GM19035 (cell line): ENCODE measurements around the gene KCNQ1.

Experiments
- ATAC-seq: cut with Tn5 transposase; IDR thresholded peaks from one replicate; pipeline ENCODE4 v1.9.1; 2021; ENCODE audit not compliant: unreplicated experiment

The KCNQ1 gene

GRCh38 chr11:2444821-2445745 is at the start of gene KCNQ1:
KCNQ1 (plus strand) TSS chr11:2445008; CDS start chr11:2445099, 91 bp downstream.
- no peak for ATAC-seq

GRCh38 chr11:2395211-2395730 is 49.5 kb upstream of the KCNQ1 start:
- no peak for ATAC-seq

- no peak for ATAC-seq
Measured at GRCh38 chr11:2395856-2396255, 49.0 kb upstream of the KCNQ1 start.

DNA sequence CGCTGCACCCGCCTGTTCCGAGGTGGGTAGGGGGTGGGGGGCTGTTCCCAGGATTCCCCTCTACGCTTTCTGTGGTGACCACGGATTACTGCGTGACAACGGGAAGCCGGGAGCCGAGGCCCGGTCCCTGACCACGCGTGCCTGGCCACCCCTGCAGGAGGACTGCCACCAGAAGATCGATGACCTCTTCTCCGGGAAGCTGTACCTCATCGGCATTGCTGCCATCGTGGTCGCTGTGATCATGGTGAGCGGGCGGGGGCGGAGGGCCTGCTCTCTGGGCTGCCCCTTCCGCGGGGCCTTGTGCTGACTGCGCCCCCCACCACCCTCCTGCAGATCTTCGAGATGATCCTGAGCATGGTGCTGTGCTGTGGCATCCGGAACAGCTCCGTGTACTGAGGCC is 48.3 kb upstream of the KCNQ1 start:
- ATAC-seq, result no peak

DNA sequence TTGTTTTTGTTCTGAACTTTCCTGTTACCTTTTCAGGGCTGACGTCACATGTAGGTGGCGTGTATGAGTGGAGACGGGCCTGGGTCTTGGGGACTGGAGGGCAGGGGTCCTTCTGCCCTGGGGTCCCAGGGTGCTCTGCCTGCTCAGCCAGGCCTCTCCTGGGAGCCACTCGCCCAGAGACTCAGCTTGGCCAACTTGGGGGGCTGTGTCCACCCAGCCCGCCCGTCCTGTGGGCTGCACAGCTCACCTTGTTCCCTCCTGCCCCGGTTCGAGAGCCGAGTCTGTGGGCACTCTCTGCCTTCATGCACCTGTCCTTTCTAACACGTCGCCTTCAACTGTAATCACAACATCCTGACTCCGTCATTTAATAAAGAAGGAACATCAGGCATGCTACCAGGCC is 47.8 kb upstream of the KCNQ1 start:
- no peak for ATAC-seq

GRCh38 chr11:2398664-2399355 is 46.0 kb upstream of the KCNQ1 start:
- no peak for ATAC-seq

DNA sequence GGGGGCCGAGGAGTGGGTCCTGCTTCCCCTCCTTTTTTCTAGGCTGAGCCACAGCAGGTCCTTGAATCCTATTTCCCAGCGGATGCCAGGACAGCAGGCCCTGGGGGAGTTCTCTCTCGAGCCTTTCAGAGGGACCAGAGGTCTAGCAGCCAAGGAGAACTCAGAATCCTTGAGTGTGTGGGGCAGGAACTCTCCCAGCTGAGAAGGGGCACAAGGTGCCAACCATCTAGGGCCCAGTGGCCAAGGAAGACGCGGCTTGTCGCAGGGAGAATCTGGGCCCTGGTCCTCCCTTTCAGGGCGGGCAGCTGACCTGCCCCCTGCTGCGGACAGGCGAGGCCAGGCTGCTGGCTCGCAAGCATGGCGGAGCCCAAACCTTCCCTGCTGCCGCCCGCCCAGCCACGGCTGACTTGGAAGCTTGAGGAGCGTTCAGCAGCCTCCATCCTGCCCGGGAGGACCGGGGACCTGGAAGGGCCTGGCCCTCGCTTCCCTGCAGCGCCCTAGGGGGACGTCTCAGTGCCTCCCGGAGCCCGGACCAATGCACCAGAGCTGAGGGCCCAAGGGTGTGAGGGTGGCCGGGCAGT is 45.2 kb upstream of the KCNQ1 start:
- no peak for ATAC-seq

DNA sequence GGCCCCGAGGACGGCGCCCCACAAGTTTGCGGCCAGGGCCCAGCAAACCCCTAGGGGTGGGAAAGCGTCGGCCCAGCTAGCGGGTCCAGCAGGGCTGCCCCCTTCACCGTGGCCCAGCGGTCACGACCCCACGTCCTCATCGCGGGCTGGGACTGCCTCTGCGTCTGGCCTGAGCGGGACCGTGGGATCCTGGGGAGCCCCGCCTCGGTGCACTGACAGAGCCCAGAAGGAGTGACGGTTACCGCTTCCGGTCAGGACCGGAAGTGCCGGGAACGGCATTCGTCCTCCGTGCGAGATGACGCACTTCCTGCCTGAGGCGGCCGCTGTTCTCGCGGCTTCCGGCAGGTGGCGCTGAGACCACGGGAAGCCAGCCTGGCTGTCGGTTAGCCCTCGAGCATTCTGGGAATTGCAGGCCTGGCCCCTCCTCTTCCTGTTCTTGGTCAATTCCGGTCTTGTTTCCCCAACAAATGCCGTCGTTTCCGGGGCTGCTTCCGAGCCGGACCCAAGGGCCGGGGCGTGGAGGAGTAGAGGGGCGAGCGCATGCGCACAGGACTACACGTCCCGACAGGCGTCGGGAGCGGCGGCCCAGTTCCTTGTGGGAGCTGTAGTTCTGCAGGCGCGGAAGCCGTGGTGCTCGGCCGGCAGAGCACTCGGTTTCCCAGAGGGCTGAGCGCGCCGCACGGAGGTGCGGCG is 44.6 kb upstream of the KCNQ1 start, which contains the start of gene TSSC4:
TSSC4 (plus strand) TSS at position 682 of the 693 bp plus-strand sequence. CDS start 1,884 bp downstream, outside the sequence.
- peak; percentile 82 for ATAC-seq

GRCh38 chr11:2400762-2401435 is 43.9 kb upstream of the KCNQ1 start:
- ATAC-seq, result peak; percentile 10

DNA sequence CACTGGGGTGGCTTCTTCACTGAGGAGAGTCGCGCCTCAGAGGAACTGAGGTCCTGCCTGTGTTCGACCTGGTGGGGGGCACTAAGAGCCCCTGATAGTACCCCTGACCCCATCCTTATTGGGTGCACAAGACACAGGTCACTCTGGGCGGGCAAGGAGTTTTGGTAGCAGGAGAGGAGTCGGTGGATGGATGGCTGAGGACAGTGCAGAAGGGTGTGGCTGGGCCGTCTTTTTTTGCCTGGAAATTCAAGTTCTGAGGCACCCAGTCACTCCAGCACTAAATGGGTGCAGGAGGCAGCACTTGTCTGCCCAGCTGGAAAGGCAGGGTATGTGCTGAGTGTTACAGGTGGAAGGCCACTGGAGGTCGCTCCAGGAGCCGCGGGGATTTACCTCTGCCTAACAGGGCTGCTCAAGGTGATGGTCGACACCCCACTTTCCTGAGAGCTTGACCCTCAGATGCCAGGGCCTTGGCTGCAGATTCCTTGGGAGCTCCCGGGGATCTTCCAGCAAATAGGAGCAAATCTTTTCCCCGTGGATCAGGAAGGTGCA is 43.3 kb upstream of the KCNQ1 start:
- ATAC-seq, result no peak

DNA sequence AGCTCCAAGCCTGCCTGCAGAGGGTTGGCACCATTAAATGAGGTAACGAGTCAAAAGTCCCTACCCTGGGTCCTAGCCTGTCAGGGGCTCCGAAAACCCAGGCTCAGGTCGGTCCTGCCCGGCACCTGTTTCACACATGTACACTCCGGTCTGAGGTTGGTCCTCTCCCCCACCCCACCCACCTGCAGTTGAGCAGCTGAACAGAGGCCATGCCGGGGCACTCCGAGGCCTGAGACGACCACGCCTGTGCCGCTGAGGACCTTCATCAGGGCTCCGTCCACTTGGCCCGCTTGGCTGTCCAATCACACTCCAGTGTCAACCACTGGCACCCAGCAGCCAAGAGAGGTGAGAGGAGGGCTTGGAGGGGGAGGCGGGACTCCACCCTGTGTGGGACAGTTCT is 42.7 kb upstream of the KCNQ1 start:
- ATAC-seq, result no peak

GRCh38 chr11:2402890-2403645 is 41.7 kb upstream of the KCNQ1 start:
- ATAC-seq, result no peak

DNA sequence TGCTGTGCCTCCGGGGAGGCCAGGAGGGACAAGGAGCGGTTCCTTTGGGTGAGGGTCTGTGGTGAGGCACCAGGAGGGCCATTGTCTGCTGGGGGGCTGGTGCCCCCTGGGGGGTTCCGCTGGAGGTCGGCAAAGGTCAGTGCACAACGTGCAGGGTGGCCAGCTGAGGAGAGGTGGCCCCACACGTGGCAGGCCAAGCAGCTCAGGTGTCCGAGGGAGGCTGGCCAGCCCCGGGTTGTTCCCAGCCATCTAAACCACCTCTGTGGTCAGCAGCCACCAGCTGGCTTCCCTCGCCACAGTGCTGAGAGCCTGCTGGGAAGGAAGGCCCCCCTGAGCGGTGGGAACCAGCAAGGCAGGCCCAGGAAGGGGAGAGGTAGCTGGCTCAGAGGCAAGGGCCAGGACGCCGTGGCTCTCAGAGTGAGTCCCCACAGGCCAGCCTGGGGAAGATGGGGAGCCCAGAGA is 40.0 kb upstream of the KCNQ1 start:
- ATAC-seq, result no peak

DNA sequence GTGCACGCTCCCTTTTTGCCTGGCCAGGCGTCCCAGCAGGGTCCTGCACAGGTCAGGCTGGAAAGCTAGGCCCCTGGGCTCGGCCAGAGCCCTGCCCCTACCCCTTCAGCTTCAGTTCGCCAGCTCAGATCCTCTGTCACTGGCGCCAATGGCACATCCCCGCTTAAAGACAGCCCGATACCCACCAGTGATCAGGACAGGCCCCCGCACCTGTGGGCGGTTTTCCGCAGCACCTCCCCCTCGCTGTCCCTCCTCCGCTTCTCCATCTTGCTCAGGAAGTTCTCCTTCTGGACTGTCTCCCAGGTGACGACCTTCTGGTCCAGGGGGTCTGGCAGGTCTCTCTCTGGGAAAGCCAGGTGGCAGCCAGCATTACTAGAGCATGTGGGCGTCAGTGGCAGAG is 38.4 kb upstream of the KCNQ1 start:
- ATAC-seq, result no peak

DNA sequence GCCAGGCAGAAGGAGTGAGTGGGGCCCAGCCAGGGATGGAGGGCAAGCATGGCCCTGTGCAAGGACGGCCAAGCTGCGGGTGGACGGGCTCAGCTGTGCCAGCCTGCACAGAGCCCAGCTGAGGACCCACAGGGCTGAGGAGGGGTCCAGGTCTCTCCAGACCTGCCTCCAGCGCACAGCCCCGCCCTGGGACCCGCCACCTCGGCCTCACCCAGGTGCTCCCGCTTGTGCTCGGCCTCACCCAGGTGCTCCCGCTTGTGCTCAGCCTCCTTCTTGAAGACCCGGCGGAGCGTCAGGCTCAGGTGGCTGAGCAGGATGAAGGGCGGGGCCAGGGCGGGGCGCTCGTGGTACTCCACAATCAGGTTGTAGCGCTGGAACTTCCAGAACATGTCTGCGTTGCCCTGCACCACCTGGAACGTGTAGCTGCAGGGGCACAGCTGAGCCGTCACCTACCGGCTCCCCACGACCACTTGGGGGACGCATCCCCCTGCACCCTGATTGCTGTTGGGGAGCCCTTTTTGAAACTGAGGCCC is 37.9 kb upstream of the KCNQ1 start:
- ATAC-seq, result no peak

GRCh38 chr11:2408671-2409070 is 36.1 kb upstream of the KCNQ1 start:
- ATAC-seq, result no peak

DNA sequence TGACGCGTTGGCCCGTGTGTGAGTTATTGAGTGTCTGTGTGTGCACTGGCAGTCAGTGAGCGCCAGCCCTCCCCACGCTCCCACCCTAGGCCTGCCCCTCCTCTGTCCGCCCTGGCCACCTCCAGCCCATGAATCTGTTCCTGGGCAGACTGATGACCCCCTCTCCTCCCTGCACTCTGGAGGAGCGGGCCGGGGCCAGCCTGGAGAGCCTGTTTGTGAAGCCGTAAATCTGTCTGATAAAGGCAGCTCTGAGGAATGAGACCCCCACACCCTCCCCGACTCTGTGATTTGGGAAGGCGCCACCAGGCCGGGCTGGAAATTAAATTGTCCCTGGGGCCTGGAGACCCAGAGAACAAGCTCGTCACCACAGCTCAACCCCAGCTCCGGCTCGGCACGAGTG is 35.7 kb upstream of the KCNQ1 start:
- no peak for ATAC-seq

DNA sequence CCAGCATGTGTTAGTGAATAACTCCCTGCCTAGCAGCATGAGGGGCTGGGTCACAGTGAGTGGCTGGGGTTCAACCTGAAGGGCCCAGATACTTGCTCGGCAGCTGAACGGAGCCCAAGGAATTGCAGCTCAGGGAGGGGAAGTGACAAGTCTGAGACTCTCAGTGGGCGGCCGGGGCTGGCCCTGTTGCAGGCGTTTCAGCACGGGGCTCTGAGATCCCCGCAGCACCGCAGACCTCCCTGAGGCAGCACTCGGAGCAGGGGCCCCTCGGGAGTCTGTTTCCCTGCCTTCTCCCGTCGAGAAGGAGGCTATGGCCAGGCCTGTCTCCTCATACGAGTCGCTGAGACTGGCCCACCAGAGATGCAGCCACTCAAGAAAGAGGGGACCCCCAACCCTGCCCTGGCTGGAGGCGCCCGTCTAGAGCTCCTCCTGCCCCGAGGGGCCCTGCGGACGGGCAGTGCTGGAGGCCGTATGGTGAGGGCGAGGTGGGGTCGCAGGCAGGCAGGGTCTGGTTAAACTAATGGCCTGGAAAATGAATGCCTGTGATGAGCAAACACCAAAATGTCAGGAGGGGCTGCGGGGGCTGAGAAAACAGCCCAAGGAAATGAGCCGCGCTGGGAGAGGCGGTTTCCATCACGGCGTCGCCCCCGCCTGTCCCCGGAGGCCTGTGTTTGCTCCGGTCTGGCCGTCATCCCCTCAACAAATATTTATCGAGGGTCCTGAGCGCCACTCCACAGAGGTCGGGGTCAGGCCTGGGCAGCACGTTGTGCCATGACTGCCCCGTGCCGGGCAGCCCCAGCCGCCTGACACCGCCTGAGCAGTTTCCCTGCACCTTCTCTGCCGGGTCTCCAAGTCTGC is 35.0 kb upstream of the KCNQ1 start:
- ATAC-seq, result no peak
